GM12874 (cell line): Measurements from ENCODE around the gene GRM7.

Experiments used
- TF ChIP-seq, protein P1 (sequence below): IDR thresholded peaks from 2 replicates; pipeline ENCODE4 v1.5.1; 2011; ENCODE audit warnings: low read depth, mild to moderate bottlenecking, control low read depth, low read length, moderate library complexity; ENCODE audit not compliant: insufficient read depth

The GRM7 gene

DNA sequence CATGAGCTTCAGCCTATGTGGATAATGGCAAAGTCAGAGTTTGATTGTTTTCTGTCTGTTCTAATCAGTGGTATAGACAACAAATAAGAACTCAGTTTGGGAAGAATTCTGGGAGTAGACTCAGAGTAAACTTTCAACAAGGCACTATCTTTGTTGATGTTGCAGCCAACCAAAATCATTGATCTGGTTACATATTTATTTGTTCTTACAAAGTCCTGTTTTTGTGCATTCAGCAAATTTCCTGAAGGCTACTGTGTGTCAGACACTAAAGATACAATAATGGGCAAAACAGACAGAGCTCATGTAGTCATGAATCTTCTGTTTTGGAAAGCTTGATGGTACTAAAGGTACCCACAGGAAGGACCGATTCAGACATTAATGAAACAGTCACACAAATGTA lies 55.0 kb downstream of the GRM7 start:
- TF ChIP-seq, protein P1, sequence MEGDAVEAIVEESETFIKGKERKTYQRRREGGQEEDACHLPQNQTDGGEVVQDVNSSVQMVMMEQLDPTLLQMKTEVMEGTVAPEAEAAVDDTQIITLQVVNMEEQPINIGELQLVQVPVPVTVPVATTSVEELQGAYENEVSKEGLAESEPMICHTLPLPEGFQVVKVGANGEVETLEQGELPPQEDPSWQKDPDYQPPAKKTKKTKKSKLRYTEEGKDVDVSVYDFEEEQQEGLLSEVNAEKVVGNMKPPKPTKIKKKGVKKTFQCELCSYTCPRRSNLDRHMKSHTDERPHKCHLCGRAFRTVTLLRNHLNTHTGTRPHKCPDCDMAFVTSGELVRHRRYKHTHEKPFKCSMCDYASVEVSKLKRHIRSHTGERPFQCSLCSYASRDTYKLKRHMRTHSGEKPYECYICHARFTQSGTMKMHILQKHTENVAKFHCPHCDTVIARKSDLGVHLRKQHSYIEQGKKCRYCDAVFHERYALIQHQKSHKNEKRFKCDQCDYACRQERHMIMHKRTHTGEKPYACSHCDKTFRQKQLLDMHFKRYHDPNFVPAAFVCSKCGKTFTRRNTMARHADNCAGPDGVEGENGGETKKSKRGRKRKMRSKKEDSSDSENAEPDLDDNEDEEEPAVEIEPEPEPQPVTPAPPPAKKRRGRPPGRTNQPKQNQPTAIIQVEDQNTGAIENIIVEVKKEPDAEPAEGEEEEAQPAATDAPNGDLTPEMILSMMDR = no peak

- TF ChIP-seq, protein P1 = no peak
Measured at GRCh38 chr3:6921066-6921465, 60.2 kb downstream of the GRM7 start.

- TF ChIP-seq, protein P1 = no peak
Measured at GRCh38 chr3:6921876-6922275, 61.0 kb downstream of the GRM7 start.

GRCh38 chr3:6928064-6928463 lies 67.1 kb downstream of the GRM7 start:
- TF ChIP-seq, protein P1 = no peak

GRCh38 chr3:6929918-6930317 lies 69.0 kb downstream of the GRM7 start:
- TF ChIP-seq, protein P1 = no peak

GRCh38 chr3:6935418-6935817 lies 74.5 kb downstream of the GRM7 start:
- TF ChIP-seq, protein P1 = 0 out of 2 replicates have a peak, but pooled peaks have one; percentile 4

- TF ChIP-seq, protein P1 = no peak
Measured at GRCh38 chr3:6935970-6936369, 75.1 kb downstream of the GRM7 start.

DNA sequence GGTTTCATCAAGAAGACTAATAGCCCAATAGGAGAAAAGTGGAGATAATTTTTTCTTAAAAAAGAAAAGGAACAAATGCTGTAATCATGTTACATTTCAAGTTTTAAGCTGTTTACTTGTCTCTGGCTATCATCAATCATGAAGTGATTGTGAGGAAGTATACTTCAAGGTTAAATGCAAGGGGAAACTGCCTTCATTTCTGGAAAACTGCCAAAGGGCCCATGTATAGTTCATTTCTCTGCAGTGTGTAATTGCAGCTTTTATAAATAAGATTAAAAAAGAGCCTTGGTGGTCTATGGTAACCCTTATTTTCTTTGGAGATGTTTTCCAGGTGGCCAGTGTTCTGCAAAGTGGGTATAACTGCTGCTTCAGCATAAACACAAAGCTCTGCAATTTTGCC lies 101.9 kb downstream of the GRM7 start:
- TF ChIP-seq, protein P1 = no peak
